GM21528 (cell line): ENCODE measurements around the gene PTPRR.

ENCODE experiments used
- ATAC-seq: cut with Tn5 transposase; IDR thresholded peaks from one replicate; pipeline ENCODE4 v1.9.1; 2021; ENCODE audit warnings: mild to moderate bottlenecking, moderate library complexity; ENCODE audit not compliant: unreplicated experiment, low FRiP score

Gene PTPRR

DNA sequence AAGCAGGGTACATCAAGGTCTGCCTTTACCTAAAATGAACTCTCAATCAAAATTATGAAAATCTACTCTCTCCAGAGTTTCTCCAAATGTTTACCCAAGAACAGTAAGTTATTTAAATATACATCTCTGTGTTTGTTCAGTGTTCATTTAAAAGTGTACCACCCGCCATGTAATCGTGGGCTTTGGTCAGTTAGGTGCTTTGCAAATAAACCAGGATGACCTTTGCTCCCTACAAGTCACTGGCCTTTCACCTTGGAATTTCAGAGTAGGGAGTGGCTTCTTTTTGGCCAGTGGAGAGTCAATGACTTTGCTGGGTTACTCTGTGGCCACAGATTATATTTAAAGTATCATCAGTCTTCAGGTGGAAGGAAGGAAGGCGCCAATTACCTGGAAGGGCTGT, 208.7 kb downstream of the PTPRR start:
- no peak for ATAC-seq

GRCh38 chr12:70709022-70709421, 211.5 kb downstream of the PTPRR start:
- no peak for ATAC-seq

DNA sequence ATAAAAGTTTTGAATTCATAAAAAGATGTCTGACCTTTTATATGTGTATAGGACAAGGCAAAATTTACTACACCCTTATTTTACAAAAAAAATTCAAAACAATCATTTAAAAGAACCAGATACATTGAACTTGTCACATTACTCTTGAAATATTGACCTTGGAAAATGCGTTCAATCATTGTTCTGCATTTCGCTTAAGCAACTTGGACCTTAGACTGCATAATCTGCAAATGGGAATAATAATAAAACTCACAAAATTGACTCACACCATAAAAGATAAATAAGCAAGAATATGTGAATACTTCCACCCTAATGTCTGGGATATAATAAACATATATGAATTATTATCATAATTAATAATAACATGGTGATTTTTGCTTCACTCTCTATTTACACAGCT, 213.9 kb downstream of the PTPRR start:
- no peak for ATAC-seq

- no peak for ATAC-seq
These were observed 222.2 kb downstream of the PTPRR start for GRCh38 chr12:70698345-70698744.

DNA sequence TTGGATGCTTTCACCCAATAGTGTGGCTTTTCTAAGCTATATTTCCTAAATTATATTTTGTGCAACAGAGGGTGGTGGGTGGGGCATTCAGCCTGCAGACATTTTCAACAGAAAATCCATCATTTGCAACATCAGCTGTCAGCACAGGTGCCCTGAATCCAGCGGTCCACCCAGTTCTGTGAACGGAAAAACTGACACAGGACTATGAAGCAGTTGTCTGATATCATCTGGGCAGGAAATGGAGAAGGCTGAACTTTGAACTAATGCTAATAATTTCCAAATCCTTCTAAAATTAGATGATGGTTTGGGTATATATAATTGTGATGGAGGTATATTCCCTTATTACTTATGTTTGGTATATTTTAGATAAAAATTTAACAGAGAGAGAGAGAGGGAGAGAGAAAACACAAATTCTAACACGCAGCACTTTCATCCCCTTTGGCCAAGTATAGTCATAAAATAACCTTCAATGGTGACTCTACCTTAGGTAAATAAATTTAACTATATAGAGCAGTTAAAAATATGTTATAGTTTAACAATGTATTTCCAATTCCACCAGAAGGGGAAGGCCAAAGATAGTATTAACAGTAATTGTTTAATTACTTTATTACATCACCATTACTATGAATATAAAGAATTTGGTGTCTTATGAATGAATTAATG, 225.0 kb downstream of the PTPRR start:
- no peak for ATAC-seq

GRCh38 chr12:70692681-70693288, 227.8 kb downstream of the PTPRR start:
- no peak for ATAC-seq

DNA sequence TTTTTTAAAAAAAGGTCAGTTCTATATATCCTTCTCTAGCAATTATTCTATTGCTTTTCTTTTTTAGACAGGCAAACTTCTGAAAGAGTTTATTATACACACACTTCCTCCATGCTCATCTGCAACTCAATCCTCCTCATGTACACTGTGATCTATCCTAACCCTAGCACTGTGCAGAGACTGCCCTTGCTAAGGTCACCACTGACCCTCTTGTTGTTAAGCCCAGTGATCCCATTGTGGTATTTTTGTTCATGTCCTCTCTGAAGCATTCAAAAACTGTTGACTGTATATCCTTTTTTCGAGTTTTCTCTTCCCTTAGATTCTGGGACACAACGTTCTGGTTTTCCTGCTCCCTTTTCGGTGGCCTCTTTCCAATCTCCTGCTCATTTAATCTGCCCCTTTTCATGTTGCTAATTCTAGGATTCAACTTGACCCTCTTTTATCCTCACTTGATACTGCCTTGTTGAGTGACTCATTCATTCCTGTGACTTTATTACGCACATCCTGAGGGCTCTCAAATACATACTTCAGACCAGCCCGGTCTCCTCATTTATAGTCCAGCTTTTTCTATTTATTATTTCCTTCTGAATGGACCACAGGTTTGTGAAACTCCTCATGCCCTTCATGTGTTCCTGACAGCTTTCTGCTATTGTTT, 229.4 kb downstream of the PTPRR start:
- ATAC-seq, result no peak

- no peak for ATAC-seq
These were observed 233.6 kb downstream of the PTPRR start for GRCh38 chr12:70686907-70687306.

- no peak for ATAC-seq
These were observed 234.2 kb downstream of the PTPRR start for GRCh38 chr12:70686299-70686698.

GRCh38 chr12:70683976-70684375, 236.6 kb downstream of the PTPRR start:
- ATAC-seq, result no peak

DNA sequence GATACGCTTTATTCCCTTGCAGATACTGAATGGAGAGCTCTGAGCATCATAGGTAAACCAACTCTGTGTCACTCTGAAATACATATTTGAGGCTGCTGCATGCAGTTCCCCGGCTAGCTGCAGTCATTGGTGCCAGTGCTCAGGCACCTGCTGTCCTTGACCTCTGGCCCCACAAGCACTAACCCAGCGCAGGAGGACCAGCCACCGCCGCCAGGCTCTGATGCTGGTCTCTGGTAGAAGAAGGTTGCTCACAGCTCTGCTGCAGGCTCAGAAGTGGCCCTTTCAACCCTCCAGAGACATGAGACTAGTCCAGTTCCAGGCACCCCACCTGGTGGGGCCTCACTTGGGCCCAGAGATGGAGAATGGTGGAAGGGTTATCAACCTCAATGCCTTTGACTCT, 248.8 kb downstream of the PTPRR start:
- no peak for ATAC-seq

DNA sequence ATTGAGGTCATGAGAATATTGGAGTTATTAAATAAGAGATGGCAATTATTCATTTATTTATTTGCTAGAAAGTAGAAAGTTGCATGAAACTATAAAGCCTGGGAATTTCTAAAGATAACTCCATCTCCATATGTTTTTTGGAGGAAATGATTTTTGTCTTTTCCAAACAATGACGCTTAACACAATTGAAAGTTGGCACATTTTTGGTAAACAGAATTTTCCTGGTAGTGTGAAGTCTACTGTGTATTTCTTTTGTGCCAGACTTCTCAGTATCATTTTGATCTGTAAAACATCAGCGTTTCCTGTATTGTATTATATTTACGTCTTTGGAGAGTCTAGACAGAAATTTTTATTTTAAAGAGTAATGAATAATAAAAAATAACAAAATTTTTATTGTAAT, 249.6 kb downstream of the PTPRR start:
- ATAC-seq, result no peak

- no peak for ATAC-seq
These were observed 253.3 kb downstream of the PTPRR start for GRCh38 chr12:70667253-70667652.

DNA sequence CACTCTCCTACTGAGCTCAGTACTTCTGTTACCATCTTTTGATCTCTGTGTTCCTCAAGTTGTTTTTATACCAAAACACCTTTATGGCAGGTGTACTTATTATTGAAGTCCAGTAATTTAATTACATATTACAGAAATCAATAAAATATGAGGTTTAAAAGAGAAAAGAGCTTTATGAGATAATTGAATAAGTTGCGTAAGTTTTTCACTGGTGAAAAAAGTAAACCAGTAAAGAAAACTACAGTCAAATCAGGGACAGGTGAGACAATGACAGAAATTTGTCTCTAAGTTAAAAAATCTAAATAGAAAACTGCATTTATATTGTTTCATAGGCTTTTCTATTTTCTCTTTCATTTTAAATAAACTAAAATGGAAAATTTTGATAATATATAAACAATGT, 254.2 kb downstream of the PTPRR start:
- ATAC-seq, result no peak

- ATAC-seq, result no peak
These were observed 256.1 kb downstream of the PTPRR start for GRCh38 chr12:70664465-70664881.

GRCh38 chr12:70663838-70664237, 256.7 kb downstream of the PTPRR start:
- ATAC-seq, result no peak

DNA sequence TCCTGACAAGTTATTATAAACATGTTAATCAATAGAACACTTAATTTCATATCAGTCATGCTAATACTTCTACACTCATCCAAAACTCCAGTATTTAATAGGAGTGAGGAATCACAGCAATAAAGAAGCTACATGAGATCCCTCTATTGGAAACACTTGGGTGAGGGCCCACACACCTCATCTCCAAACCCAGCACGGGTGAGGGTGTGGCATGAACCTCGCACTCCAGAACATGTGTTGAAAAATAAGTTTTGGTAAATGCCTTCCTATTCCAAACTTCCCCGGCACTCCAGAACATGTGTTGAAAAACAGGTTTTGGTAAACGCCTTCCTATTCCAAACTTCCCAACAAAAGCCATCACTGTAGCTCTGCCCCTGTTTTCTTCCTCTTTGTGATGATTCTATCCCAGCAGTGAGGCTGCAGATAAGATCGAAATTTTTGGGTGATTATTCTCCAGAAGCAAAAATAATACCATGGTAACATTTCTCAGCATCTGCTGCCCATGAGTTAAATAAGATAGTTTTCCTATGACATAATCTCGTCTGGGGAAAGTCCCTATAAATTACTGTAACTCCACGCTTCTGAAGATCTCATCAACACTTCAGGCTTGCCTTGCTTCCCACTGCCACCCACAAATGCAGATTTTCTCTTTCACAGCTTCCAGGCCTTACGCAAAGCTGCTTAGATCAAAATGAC, 258.9 kb downstream of the PTPRR start:
- ATAC-seq, result no peak

- no peak for ATAC-seq
These were observed 259.8 kb downstream of the PTPRR start for GRCh38 chr12:70660620-70661219.

- no peak for ATAC-seq
These were observed 260.4 kb downstream of the PTPRR start for GRCh38 chr12:70660002-70660604.

- ATAC-seq, result no peak
These were observed 261.4 kb downstream of the PTPRR start for GRCh38 chr12:70659077-70659606.
